ENCODE data around the gene MYO1C. TPM values are rescaled to one million over a fixed set of nuclear protein-coding genes. Genes with fewer than 3 reads are reported as not detected.
A peak's percentile ranks its signal among the peaks of the same experiment; 100 is the strongest.

MYO1C gene
- total and polyA plus RNA-seq, 9 of the 15 experiments (the other 6 are each of a cell fraction or from before 2014, with no cell fraction given): 0.46 to 32.5 (median 11.6) TPM

DNA sequence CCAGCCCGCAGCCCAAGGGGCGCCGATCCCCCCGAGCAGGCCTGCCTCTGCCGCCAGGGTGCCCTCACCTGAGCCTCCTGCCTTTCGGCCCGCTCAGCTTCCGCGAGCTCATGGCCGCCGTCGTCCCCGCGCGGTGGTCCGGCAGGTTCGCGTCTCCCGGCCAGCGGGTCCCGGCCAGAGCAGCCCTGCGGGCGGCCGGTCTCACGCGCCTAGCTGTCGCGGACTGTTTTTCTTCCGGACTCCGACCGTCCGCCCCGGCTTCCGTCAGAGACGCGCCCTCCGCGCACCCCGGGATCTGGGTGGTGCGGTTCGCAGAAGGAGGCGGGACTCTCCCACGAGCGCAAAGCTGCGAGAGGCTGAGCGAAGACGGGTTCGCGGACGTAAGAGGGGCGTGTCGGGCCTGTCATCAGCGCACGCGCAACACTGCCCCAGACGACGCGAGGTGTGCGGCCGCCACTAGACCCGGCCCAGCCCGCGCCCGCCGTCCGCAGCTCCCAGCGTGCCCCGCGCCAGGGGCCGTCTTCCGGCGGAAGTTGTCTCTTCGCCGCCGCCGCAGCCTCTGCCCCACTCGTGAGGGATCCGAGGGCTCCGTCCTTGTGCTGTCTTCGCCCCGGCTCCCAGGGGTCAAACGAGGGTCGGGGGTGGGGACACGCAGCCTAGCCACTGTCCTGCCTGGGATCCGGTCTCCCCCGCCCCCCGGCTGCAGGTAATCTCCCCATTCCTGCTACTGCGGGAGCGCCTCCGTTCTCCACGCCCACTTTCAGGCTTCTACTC is 24.1 kb upstream of the MYO1C start, which contains the start of gene INPP5K (continued):
- TF ChIP-seq CC2D1A (IDR thresholded peaks at IDR 0.05) (no peak), ZNF124 (CRISPR knock-in tag; IDR thresholded peaks at IDR 0.05) (no peak), GTF2A2 (tag; IDR thresholded peaks at IDR 0.05) (no peak), GATAD2B (IDR thresholded peaks at IDR 0.05; ENCODE audit: borderline replicate concordance) (no peak), TAF1 (IDR thresholded peaks at IDR 0.05; ENCODE audit: control insufficient read depth, extremely low read depth, insufficient read depth, low read length, severe bottlenecking) (no peak), ZNF140 (CRISPR knock-in tag; IDR thresholded peaks at IDR 0.05) (no peak), KDM2B (CRISPR knock-in tag; IDR thresholded peaks at IDR 0.05) (no peak), ZBED1 (IDR thresholded peaks at IDR 0.05) (no peak), ARID2 (IDR thresholded peaks at IDR 0.05) (no peak)
- TF ChIP-seq, protein P1, sequence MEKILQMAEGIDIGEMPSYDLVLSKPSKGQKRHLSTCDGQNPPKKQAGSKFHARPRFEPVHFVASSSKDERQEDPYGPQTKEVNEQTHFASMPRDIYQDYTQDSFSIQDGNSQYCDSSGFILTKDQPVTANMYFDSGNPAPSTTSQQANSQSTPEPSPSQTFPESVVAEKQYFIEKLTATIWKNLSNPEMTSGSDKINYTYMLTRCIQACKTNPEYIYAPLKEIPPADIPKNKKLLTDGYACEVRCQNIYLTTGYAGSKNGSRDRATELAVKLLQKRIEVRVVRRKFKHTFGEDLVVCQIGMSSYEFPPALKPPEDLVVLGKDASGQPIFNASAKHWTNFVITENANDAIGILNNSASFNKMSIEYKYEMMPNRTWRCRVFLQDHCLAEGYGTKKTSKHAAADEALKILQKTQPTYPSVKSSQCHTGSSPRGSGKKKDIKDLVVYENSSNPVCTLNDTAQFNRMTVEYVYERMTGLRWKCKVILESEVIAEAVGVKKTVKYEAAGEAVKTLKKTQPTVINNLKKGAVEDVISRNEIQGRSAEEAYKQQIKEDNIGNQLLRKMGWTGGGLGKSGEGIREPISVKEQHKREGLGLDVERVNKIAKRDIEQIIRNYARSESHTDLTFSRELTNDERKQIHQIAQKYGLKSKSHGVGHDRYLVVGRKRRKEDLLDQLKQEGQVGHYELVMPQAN (IDR thresholded peaks at IDR 0.05; ENCODE audit: borderline replicate concordance): peak; percentile 77
- TF ChIP-seq, protein P2, sequence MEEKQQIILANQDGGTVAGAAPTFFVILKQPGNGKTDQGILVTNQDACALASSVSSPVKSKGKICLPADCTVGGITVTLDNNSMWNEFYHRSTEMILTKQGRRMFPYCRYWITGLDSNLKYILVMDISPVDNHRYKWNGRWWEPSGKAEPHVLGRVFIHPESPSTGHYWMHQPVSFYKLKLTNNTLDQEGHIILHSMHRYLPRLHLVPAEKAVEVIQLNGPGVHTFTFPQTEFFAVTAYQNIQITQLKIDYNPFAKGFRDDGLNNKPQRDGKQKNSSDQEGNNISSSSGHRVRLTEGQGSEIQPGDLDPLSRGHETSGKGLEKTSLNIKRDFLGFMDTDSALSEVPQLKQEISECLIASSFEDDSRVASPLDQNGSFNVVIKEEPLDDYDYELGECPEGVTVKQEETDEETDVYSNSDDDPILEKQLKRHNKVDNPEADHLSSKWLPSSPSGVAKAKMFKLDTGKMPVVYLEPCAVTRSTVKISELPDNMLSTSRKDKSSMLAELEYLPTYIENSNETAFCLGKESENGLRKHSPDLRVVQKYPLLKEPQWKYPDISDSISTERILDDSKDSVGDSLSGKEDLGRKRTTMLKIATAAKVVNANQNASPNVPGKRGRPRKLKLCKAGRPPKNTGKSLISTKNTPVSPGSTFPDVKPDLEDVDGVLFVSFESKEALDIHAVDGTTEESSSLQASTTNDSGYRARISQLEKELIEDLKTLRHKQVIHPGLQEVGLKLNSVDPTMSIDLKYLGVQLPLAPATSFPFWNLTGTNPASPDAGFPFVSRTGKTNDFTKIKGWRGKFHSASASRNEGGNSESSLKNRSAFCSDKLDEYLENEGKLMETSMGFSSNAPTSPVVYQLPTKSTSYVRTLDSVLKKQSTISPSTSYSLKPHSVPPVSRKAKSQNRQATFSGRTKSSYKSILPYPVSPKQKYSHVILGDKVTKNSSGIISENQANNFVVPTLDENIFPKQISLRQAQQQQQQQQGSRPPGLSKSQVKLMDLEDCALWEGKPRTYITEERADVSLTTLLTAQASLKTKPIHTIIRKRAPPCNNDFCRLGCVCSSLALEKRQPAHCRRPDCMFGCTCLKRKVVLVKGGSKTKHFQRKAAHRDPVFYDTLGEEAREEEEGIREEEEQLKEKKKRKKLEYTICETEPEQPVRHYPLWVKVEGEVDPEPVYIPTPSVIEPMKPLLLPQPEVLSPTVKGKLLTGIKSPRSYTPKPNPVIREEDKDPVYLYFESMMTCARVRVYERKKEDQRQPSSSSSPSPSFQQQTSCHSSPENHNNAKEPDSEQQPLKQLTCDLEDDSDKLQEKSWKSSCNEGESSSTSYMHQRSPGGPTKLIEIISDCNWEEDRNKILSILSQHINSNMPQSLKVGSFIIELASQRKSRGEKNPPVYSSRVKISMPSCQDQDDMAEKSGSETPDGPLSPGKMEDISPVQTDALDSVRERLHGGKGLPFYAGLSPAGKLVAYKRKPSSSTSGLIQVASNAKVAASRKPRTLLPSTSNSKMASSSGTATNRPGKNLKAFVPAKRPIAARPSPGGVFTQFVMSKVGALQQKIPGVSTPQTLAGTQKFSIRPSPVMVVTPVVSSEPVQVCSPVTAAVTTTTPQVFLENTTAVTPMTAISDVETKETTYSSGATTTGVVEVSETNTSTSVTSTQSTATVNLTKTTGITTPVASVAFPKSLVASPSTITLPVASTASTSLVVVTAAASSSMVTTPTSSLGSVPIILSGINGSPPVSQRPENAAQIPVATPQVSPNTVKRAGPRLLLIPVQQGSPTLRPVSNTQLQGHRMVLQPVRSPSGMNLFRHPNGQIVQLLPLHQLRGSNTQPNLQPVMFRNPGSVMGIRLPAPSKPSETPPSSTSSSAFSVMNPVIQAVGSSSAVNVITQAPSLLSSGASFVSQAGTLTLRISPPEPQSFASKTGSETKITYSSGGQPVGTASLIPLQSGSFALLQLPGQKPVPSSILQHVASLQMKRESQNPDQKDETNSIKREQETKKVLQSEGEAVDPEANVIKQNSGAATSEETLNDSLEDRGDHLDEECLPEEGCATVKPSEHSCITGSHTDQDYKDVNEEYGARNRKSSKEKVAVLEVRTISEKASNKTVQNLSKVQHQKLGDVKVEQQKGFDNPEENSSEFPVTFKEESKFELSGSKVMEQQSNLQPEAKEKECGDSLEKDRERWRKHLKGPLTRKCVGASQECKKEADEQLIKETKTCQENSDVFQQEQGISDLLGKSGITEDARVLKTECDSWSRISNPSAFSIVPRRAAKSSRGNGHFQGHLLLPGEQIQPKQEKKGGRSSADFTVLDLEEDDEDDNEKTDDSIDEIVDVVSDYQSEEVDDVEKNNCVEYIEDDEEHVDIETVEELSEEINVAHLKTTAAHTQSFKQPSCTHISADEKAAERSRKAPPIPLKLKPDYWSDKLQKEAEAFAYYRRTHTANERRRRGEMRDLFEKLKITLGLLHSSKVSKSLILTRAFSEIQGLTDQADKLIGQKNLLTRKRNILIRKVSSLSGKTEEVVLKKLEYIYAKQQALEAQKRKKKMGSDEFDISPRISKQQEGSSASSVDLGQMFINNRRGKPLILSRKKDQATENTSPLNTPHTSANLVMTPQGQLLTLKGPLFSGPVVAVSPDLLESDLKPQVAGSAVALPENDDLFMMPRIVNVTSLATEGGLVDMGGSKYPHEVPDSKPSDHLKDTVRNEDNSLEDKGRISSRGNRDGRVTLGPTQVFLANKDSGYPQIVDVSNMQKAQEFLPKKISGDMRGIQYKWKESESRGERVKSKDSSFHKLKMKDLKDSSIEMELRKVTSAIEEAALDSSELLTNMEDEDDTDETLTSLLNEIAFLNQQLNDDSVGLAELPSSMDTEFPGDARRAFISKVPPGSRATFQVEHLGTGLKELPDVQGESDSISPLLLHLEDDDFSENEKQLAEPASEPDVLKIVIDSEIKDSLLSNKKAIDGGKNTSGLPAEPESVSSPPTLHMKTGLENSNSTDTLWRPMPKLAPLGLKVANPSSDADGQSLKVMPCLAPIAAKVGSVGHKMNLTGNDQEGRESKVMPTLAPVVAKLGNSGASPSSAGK (IDR thresholded peaks at IDR 0.05): no peak
